SJSA1 (cell line): ENCODE results near the gene IGF2R. TPM values are rescaled to one million over a fixed set of nuclear protein-coding genes. Genes with fewer than 3 reads are reported as not detected.
A peak's percentile ranks its signal among the peaks of the same experiment; 100 is the strongest.
"Not testable (repeated sequence)": the region's sequence is repeated elsewhere in the genome, so short reads cannot be mapped to it uniquely, and the experiment has no call there.

Experiments used
- DNase-seq, 2 experiments: peaks; one replicate each; pipeline ENCODE4 v3.0.0-alpha.2; 2015 to 2020; ENCODE audit warnings: low spot score in 2 of 2, low read depth in 1 of 2
- H3K27ac ChIP-seq: fragments of 250-450 bp; sonication (Bioruptor Pico); 2 replicates; pipeline ENCODE4 v1.5.1; 2020; ENCODE audit warnings: mild to moderate bottlenecking, moderate library complexity
- H3K27me3 ChIP-seq: fragments of 250-450 bp; sonication (Bioruptor Pico); replicated peaks from 2 replicates; pipeline ENCODE4 v1.5.1; 2020; ENCODE audit warnings: mild to moderate bottlenecking, moderate library complexity
- H3K36me3 ChIP-seq: fragments of 250-450 bp; sonication (Bioruptor Pico); 2 replicates; pipeline ENCODE4 v1.5.1; 2020; ENCODE audit warnings: mild to moderate bottlenecking
- H3K4me1 ChIP-seq: fragments of 250-450 bp; sonication (Bioruptor Pico); replicated peaks from 2 replicates; pipeline ENCODE4 v1.6.1; 2021; ENCODE audit warnings: mild to moderate bottlenecking
- H3K4me3 ChIP-seq: fragments of 250-450 bp; sonication (Bioruptor Pico); 2 replicates; pipeline ENCODE4 v1.5.1; 2020; ENCODE audit warnings: mild to moderate bottlenecking
- H3K9me3 ChIP-seq: fragments of 250-450 bp; sonication (Bioruptor Pico); replicated peaks from 2 replicates; pipeline ENCODE4 v1.5.1; 2020; ENCODE audit warnings: mild to moderate bottlenecking
- total RNA-seq: library from RNA; depleted of rRNA; stranded (reverse); fragments of >200 nt; shearing (Covaris generic); gene quantifications from 2 replicates; pipeline ENCODE4 v1.2.3, GENCODE V29; 2014

Gene IGF2R
- total RNA-seq, 1 experiment from 2014 or later = 54.7 TPM

GRCh38 chr6:160081398-160081797 is 112.5 kb downstream of the IGF2R start:
- Histone ChIP-seq H3K4me1 (peaks cover 17% of the 10 kb centered on the region), H3K27ac (no peak overlapping the region), H3K36me3 (peaks cover 70% of the 10 kb centered on the region), H3K27me3 (no peaks in the 10 kb centered on the region), H3K9me3 (no peaks in the 10 kb centered on the region), H3K4me3 (no peak overlapping the region)
- DNase-seq = no peak

- no peaks in the 10 kb centered on the region for H3K27me3 ChIP-seq
- no peak overlapping the region for H3K4me3 ChIP-seq
- H3K4me1 ChIP-seq = peaks cover 6% of the 10 kb centered on the region
- H3K36me3 ChIP-seq = peaks cover 79% of the 10 kb centered on the region
- DNase-seq = no peak
- H3K9me3 ChIP-seq = no peaks in the 10 kb centered on the region
- no peak overlapping the region for H3K27ac ChIP-seq
Observed at GRCh38 chr6:160082627-160083026, 113.7 kb downstream of the IGF2R start.

GRCh38 chr6:160084198-160084776 is 115.4 kb downstream of the IGF2R start:
- no peak for DNase-seq
- H3K4me1 ChIP-seq = no peaks in the 10 kb centered on the region
- H3K4me3 ChIP-seq = no peak overlapping the region
- H3K9me3 ChIP-seq = no peaks in the 10 kb centered on the region
- no peak overlapping the region for H3K27ac ChIP-seq
- peaks cover 80% of the 10 kb centered on the region for H3K36me3 ChIP-seq
- no peaks in the 10 kb centered on the region for H3K27me3 ChIP-seq

- no peak for DNase-seq
- Histone ChIP-seq H3K27ac (no peak overlapping the region), H3K9me3 (no peaks in the 10 kb centered on the region), H3K4me1 (no peaks in the 10 kb centered on the region), H3K4me3 (no peak overlapping the region), H3K36me3 (peaks cover 80% of the 10 kb centered on the region), H3K27me3 (no peaks in the 10 kb centered on the region)
Observed at GRCh38 chr6:160085226-160085625, 116.3 kb downstream of the IGF2R start.

GRCh38 chr6:160085713-160086505 is 117.0 kb downstream of the IGF2R start:
- no peak for DNase-seq
- Histone ChIP-seq H3K27me3 (no peaks in the 10 kb centered on the region), H3K36me3 (peaks cover 78% of the 10 kb centered on the region), H3K9me3 (no peaks in the 10 kb centered on the region), H3K27ac (no peak overlapping the region), H3K4me3 (no peak overlapping the region), H3K4me1 (no peaks in the 10 kb centered on the region)

GRCh38 chr6:160086754-160087153 is 117.9 kb downstream of the IGF2R start:
- no peaks in the 10 kb centered on the region for H3K4me1 ChIP-seq
- no peak for DNase-seq
- H3K27ac ChIP-seq = no peak overlapping the region
- no peak overlapping the region for H3K4me3 ChIP-seq
- H3K36me3 ChIP-seq = peaks cover 77% of the 10 kb centered on the region
- H3K9me3 ChIP-seq = no peaks in the 10 kb centered on the region
- H3K27me3 ChIP-seq = no peaks in the 10 kb centered on the region

GRCh38 chr6:160088069-160088783 is 119.3 kb downstream of the IGF2R start:
- DNase-seq = peak; percentile 35 to 67
- Histone ChIP-seq H3K9me3 (no peaks in the 10 kb centered on the region), H3K27ac (no peak overlapping the region), H3K4me3 (no peak overlapping the region), H3K36me3 (peaks cover 75% of the 10 kb centered on the region), H3K27me3 (no peaks in the 10 kb centered on the region), H3K4me1 (no peaks in the 10 kb centered on the region)

GRCh38 chr6:160088784-160089533 is 120.1 kb downstream of the IGF2R start:
- Histone ChIP-seq H3K4me3 (no peak overlapping the region), H3K9me3 (no peaks in the 10 kb centered on the region), H3K27me3 (no peaks in the 10 kb centered on the region), H3K4me1 (no peaks in the 10 kb centered on the region), H3K36me3 (peaks cover 79% of the 10 kb centered on the region), H3K27ac (no peak overlapping the region)
- no peak for DNase-seq

- DNase-seq = no peak
- Histone ChIP-seq H3K36me3 (peaks cover 78% of the 10 kb centered on the region), H3K4me3 (no peak overlapping the region), H3K27ac (no peak overlapping the region), H3K4me1 (no peaks in the 10 kb centered on the region), H3K27me3 (no peaks in the 10 kb centered on the region), H3K9me3 (no peaks in the 10 kb centered on the region)
Observed at GRCh38 chr6:160089534-160089897, 120.6 kb downstream of the IGF2R start.

- not testable (repeated sequence) for H3K4me1 ChIP-seq, H3K27ac ChIP-seq, DNase-seq, H3K9me3 ChIP-seq, H3K27me3 ChIP-seq, H3K4me3 ChIP-seq
- peaks cover 76% of the 10 kb centered on the region for H3K36me3 ChIP-seq
Observed at GRCh38 chr6:160090442-160091239, 121.8 kb downstream of the IGF2R start.

- peaks cover 74% of the 10 kb centered on the region for H3K36me3 ChIP-seq
- H3K4me1 ChIP-seq, H3K27me3 ChIP-seq, DNase-seq, H3K9me3 ChIP-seq, H3K27ac ChIP-seq, H3K4me3 ChIP-seq: not testable (repeated sequence)
Observed at GRCh38 chr6:160092176-160092575, 123.3 kb downstream of the IGF2R start.

GRCh38 chr6:160092602-160093001 is 123.7 kb downstream of the IGF2R start:
- no peak for DNase-seq
- no peak overlapping the region for H3K4me3 ChIP-seq
- no peaks in the 10 kb centered on the region for H3K4me1 ChIP-seq
- H3K27me3 ChIP-seq = no peaks in the 10 kb centered on the region
- H3K36me3 ChIP-seq = peaks cover 77% of the 10 kb centered on the region
- no peak overlapping the region for H3K27ac ChIP-seq
- H3K9me3 ChIP-seq = no peaks in the 10 kb centered on the region

- Histone ChIP-seq H3K9me3 (no peaks in the 10 kb centered on the region), H3K27me3 (no peaks in the 10 kb centered on the region), H3K4me1 (no peaks in the 10 kb centered on the region), H3K4me3 (no peak overlapping the region), H3K36me3 (peaks cover 77% of the 10 kb centered on the region), H3K27ac (no peak overlapping the region)
- DNase-seq = no peak
Observed at GRCh38 chr6:160093061-160093460, 124.2 kb downstream of the IGF2R start.
